Stimulated activated CD8-positive, alpha-beta memory T cell treated with anti-CD3 and anti-CD28 coated beads, Interleukin-15, amount 100 ng/mL, for 24 hours (primary cell): ENCODE data around the gene FANK1.
A peak's percentile ranks its signal among the peaks of the same experiment; 100 is the strongest.

Experiments
- DNase-seq: peaks from one replicate; pipeline ENCODE4 v3.0.0-alpha.2; 2020; ENCODE audit warnings: low read depth

Gene FANK1, protein sequence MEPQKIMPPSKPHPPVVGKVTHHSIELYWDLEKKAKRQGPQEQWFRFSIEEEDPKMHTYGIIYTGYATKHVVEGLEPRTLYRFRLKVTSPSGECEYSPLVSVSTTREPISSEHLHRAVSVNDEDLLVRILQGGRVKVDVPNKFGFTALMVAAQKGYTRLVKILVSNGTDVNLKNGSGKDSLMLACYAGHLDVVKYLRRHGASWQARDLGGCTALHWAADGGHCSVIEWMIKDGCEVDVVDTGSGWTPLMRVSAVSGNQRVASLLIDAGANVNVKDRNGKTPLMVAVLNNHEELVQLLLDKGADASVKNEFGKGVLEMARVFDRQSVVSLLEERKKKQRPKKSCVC

DNA sequence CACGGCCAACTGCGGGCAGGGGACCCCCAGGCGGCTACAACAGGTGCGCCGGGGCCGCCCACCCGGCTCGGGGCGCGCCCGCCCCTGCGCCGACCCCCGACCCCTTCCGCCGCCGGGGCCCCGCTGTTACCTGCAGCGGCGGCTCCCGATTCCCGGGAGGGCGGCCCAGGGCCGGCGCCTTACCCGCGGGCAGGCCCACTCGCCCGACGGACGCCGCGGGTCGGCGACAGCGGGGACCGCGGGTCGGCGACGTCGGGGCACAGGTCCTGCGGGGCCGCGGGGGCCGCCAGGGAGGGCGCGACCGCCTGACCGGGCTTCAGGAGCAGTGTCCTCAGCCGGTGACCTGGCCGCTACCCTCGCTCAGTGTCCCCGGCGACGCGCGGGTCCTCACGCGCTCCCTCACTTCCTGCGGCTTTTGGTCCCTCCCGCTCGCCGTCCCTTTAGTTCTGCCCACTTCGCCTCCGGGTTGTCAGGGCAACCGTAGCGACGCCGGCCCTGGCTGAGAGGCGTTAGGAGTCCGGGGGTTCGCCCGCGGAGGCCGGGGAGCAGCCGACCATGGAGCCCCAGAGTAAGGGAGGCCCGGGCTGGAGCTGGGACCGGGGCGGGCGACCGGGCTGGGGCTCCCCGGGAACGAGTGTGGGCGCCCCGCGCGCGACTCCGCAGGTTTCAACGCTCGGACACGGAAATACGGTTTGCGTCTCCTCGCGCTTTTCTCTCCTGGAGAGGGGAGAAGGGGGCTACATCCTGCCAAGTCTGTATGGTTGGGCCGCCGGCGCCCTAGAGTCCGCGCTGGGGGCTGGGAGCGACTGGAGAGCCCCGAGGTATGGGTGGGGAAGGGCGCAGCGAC is at the start of gene FANK1:
Gene FANK1, plus strand, starts transcription at position 477 of the 847 bp plus-strand sequence. Its CDS starts 79 bp downstream, at position 556.
- peak; percentile 52 for DNase-seq

DNA sequence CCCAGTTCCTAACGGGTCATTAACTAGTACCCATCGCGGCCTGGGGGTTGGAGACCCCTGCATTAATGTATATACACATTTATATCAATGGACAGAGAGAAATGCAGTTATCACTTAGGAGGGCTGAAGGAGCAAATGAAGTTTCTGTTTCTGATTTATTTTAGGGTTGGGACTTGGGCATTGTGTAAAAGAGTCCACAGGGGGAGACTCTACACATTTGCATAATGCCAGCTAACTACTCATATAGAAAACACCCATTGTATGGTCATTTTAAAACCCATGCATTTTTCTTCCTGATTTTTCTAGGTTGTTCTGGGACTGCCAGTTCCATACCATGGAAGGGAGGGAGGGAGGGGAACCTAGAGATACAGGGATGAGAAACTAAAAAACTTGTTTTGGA is 49.5 kb upstream of the FANK1 start:
- no peak for DNase-seq

DNA sequence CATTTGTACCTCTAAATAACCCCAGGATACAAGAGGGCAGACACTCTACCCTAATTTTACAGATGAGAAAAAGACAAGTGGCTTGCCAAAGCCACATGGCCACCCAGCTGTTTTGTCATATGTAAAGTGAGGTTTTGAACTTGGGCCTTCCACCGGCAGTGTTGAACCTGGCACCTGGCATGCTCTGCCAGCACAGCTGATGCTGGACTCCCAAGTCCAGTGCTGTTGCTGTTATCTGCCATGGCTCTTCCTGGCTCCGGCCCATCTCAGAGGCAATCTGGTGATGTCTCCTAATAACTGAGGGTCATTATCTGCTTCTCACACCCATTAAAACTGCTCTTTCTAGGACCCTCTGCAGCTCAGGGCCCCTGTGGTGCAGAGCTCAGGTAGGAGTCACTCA is 48.0 kb upstream of the FANK1 start:
- no peak for DNase-seq

DNA sequence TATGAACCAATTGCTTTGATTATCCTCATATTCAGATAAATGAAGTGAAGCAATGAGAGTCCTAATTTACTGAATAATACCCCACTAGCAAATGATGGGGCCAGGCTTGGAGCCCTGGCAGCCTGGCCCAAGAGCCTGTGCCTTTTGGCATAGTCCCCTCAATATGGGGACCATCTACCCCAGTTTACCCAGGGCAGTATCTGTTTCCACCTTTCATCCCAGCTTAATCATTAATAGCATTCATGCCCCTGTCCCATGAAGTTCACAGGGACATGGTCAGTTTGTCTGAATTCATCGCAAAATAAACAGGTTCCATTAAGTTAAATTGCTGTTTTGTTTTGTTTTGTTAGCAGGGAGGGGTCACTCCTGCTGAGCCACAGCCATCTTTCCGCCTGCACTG is 47.5 kb upstream of the FANK1 start:
- DNase-seq: no peak

DNA sequence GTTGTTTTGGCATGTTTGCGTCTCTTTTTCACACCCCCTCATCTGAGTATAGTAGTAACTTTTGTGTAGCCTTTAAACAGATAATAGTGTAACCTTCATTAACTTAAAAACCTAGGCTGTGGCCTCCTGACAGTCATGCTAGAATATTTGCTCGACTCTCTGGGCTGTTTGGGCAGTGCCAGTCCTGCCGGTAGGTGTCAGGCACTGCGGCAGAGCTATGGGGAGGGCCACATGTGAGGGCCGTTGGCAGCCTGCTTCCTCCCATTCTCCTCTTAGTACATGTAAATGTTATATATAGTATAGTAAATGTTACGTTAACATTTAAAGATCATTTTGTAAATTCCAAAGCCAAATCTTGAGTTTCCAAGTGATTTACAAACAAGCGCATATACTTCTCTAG is 46.9 kb upstream of the FANK1 start:
- DNase-seq: no peak

DNA sequence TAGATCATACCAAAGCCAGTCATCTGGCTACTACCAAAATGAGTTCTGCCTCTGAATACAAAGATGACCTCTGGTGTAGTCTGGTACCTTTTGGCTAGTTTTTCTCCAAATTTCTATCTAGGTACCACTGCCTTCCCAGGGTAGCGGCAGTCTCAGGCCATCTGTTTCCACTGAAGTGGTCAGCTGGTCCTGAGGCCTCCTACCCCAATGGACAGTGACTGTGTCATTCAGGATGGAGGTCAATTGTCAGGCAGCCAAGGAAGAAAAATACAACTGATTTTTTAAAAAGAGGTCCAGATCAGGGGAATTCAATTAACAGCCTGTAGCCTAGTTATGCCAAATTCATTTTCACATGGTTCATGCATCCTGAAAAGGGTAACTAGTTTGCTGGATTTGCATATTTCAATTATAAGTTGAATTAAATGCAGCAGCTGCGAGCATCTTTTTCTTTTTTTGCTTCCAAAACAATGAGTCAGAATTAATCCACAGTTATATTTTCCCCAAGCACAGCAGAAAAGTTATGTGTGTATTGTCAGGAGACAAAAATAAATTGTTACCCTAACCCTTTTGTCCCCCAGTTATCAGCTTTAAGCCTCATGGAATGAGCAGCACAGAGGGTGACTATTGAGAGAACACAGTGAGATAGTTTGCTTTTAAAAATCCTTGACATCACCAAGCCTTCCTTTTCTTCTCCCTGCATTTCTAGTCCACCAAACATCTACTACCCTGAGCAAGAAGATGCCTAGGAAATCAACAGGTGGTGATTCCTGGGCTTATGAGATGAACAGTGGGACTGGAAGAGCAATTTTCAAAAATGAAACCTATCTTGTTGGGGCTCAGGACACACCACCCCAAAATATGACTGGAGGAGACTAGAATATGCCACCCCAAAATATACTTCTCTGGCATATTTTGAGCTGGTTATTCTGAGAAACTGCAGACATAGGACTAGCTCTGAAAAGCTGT is 45.3 kb upstream of the FANK1 start:
- DNase-seq: no peak

DNA sequence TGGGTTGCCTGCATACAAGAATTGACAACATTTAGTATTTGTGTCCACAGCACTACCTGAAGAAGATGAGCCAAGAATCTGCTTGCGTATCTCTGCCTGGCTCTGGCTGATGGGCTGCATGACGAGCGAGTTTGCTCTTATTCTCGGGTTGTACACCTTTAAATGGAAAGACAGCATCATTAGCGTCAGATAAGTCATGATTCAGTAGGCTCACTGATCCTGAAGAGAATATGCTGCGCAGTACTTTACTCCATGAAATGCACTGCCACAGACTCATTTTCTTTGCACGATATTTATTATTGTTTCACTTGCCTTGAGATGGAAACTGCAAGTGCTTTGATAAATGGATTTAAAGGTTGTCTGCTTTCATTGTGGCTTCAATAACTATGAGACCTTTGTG is 43.9 kb upstream of the FANK1 start:
- DNase-seq: no peak

DNA sequence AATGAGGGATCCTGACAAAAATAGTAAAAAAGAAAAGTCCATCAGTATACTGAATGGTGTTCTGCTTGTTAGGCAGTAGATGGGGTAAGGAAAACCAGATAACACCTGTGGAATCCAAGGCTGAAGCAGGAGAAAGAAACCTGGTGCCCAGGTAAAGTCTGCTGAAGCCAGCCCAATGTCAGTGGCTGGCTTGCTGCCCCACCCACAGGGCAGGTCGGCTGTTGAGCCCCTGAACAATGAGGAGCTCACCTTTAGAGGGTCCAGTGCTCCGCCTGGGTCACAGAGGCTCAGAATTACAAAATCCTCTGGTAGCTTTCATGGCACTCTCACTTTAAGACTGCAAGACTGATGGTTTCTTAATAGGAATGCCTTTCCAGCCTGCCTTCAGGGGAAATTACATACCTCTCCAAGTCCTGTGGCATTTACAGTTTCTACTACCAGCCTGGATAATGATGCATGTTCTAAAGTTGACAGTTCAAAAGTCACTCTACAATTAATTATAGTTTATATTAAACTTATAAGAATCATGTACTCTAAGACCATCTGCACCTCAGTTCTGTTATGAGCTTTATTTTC is 39.1 kb upstream of the FANK1 start:
- DNase-seq: no peak

DNA sequence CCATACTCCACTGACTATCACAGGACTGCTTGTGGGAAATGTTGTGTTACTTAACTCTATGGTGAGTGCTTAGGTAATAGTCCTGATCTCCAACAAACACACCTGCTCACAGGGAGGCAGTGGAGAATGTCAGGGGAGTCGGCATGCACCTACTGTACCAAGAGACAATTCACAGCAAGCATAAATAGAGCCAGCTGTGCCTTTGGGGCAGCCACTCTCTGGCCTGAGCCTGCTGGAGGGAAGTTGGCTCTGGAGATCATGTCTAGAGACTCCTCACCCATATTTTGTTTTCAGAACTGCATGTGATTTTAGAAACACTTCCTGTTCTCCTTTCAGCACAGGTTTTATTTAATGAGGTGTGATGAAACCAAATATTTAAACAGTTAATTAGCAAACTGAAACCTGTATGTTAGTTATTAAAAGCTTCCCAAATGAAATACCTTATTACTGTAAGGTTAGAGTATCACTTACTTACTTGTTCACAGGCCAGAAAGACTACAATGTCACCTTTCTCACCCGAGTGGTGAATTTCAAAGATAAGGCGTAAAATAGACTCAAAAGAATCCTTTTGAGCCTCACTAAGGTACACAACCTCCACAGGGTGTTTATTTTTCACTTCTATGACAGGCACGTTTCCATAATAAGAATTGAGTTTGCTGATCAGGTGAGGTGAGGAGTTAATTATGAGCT is 37.1 kb upstream of the FANK1 start:
- no peak for DNase-seq

DNA sequence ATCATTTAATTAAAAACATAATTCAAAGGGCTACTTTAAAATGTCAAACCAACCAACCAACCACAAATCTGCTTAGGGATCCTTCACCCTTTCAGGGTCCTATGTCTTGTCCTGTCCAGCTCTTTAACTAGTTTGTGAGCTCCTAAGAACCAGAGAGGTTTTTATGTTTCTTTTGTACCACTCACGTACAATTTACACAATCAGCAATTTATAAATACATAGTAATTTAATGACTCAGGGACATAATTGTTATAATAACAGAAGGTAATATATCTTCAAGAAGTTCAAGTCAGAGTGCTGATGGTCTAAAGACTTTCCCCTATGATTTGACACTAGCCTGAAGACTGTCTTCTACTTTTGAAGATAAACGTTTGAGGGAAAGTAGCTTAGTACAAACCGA is 31.2 kb upstream of the FANK1 start:
- no peak for DNase-seq

DNA sequence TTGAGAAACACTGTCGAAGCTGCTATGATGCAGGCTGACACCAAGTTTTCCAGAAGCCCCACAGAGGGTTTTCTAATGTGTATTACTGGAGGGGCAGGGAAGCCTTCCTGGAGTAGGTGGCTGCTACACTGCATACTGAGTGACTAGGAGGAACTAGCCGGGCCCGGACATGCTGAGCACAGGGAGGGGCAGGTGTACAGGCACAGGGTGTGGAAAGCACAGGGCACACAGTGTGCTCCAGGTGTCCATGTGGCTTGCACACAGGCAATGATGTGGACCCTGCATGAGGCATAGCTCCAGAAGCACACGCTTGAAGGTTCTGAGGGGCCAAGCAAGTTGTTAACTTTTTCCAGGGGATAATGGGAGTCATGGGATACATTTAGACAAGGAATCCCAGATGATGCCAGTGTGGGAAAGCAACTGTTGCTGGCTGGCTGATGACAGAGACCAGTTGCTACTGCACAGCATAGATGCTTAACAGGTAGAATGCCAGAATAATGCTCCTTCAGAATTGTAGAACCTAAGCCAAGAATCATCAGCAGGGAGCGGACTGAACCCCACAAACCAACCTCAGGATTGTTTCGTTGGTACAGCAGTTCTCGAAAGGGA is 29.8 kb upstream of the FANK1 start:
- DNase-seq: no peak

DNA sequence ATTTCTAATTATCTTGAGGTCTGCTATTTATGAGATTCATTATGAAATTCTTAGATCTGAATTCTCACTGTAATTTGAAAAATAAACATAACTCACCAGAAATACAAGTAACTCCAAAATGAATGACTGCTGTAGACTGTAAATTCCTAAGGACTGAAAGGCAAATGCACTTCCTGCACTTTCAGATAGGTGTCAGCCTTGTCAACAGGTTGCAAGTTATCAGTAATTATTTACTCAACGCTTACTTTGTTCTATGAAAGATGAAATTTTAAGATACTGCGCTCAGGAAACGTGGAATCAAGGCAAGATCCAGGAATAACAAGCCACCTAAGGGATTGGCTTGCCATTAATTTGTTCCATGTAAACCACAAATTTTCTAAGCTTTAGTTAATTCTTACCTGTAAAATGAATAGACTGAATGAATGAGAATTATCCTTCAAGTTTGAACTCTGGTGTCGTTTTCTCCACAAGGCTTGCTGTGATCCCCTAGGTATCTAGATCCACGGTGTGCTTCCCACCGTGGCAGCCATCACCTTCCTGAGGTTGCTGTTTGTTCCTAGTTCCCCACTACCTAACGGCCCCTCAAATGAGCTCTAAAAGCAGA is 27.9 kb upstream of the FANK1 start:
- no peak for DNase-seq

DNA sequence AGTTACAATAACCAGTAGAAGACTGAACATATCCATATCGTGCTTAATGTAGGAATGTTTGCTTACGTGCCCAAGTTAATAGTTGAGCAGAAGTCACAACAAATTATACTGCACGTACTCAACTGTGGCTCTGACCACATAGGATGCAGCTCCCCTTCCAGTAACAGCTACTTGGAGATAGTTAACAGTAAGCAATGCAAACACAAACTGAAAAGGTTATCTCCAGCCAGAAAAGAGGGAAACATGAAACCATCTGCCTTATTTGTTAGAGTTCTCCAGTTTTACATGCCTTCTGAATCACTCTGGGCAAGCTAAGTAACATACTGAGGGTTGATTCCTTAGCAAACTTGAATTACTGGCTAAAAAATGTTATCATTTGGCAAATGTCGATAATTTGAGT is 25.0 kb upstream of the FANK1 start:
- DNase-seq: no peak

DNA sequence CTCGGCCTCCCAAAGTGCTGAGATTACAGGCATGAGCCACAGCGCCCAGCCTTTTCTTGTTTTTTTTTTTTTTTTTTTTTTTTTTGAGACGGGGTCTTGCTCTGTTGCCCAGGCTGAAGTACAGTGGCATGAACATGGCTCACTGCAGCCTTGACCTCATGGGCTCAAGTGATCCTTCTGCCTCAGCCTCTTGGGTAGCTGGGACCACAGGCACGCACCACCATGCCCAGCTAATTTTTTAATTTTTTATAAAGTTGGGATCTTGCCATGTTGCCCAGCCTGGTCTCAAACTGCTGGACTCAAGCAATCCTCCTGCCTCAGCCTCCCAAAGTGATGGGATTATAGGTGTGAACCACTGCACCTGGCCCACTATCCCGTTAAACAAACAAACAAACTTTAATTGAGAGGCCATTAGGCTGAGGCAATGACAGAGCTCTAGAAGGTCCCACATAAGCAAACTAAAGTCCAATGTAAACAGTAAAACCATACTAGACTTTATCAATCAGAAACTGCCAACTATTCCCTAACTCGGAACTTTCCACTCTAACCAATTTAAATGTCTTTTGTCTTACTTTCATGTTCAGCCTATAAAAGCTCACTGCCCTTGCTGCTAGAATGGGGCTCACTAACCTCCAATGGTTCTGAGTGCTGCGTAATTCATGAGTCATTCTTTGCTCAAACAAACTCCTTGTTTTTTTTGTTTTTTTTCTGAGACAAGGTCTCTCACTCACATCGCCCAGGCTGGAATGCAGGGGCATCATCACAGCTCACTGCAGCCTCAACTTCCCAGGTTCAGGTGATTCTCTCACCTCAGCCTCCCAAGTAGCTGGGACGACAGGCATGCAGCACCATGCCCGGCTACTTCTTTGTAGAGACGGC is 17.2 kb upstream of the FANK1 start:
- DNase-seq: no peak

DNA sequence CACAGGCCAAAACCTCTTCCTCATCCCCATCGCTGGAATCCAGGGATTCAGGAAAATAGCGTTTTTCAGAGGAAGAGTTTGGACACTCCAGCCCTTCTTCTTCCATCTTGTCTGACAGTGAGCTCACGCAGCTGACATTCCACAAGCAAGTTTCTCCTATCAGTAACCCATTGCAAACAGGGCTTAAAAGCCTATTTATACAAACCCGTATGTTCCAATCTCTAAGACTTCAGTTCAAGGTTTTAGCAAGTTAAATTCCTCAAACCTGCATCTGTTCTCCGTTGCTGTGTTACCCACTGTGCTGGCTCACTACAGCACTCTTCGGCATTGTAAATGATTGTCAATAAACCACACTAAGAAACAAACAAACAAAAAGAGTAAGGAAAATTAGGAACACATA is 15.6 kb upstream of the FANK1 start:
- no peak for DNase-seq

DNA sequence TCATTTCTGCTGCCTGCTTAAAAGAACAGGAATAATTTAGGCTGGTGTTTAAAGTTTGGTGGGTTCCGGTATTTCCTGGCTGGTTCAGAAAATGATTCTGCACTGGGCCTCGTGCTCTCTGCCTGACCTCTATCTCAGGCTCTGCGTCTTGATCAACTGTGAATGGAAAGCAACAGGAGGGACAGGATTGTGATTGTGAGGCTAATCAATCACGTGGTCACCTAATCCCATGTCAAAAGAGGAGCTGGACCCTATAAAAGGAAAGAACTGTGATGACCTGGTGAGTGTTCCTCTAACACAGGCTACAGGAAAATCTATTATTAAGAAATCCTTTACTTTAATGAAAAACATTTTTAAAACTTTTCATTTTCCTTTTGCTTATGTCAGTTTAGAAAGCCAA is 15.2 kb upstream of the FANK1 start, which contains the start of gene DHX32:
Gene DHX32, minus strand, starts transcription at position 101 of the 400 bp plus-strand sequence. CDS start 468 bp downstream, outside the sequence.
- DNase-seq: no peak

DNA sequence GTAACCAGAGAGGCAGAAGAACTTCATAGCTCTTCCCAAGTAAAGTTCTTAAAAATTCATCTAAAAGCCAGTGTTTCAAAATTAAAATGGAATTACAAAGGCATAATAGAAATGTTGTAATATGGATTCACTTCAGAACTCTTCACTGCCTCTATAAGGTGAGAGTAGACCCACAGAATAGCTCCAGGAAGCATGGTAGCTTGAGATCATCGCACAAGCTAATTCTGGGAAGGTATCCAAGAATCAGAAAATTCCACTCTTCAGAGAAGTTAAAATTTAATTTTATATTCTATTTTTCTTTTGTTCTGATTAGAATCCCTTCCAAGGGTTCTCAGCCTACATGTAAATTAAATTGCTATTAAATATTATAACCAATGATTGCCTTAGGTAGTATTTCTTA is 13.8 kb upstream of the FANK1 start:
- DNase-seq: no peak

DNA sequence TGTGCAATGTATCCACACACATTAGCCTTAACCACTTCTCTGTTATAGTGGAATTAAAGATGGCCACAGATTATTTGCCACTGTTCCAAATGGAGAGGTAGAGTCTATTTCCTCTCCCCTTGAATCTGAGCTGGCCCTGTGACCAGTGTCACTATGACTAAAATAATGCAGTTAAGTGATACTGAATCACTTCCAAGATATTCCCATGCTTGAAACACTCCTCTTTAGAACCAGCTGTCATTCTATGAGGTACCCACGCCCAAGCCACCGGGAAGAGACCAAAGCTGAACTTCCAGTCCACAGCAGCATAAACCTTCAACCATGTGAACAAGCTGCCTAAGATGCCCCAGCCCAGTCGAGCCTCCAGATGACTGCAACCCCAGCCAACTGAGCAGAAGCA is 13.2 kb upstream of the FANK1 start:
- DNase-seq: no peak

DNA sequence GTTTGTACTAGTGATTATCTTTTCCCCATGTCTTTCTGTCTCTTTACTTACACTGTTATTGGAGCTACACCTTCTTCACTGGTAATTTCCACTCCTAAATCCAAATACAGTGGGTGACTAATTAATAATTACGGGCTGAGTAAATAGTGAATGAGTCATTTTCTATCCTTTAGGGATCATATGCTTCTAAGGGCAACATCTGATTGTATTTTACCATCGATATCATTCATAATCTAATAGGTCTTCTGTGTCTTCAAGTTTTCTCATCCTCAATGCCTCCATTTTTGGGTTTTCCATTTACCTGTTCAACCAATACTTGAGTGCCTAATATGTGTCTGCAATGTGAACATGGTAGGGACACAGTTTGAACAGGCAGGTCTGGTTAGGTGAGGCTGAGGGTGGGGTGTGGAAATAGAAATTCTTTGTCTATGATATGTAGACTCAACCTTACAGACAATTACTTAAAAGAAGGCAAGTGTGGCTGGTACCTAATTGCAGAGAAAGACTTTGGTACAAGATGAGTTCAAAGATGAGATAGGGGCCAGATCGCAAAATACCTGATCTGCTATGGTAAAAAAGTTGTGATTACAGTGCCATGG is 9.4 kb upstream of the FANK1 start:
- no peak for DNase-seq
